Ovary (tissue), 9 donors: ENCODE measurements around the gene SFN. TPM values are rescaled to one million over a fixed set of nuclear protein-coding genes. Genes with fewer than 3 reads are reported as not detected.

ENCODE experiments used
- DNase-seq, 5 donors: peaks; one replicate each; pipeline ENCODE4 v3.0.0-alpha.2; 2019 to 2020
- H3K27ac ChIP-seq, 2 donors: fragments of 200-600 bp; one replicate each; pipeline versions ENCODE4 v1.5.1 to v1.8.0; 2019 to 2022
- H3K27me3 ChIP-seq: fragments of 200-600 bp; one replicate; pipeline ENCODE4 v1.8.0; 2022
- H3K36me3 ChIP-seq: fragments of 200-600 bp; sonication (generic); one replicate; pipeline ENCODE4 v1.5.1; 2019
- H3K4me1 ChIP-seq: one replicate; pipeline ENCODE4 v1.8.1; 2013; ENCODE audit warnings: mild to moderate bottlenecking, moderate library complexity; ENCODE audit not compliant: insufficient read depth
- H3K4me3 ChIP-seq: fragments of 200-600 bp; sonication (generic); one replicate; pipeline ENCODE4 v1.5.1; 2017
- H3K9me3 ChIP-seq, 2 donors: fragments of 200-600 bp in 1 of 2; sonication (generic) in 1 of 2; one replicate each; pipeline versions ENCODE4 v1.5.1 to v1.8.1; 2013 to 2019; ENCODE audit warnings: mild to moderate bottlenecking in 1 of 2, moderate library complexity in 1 of 2
- CTCF ChIP-seq, 3 donors: fragments of 450-650 bp in 2 of 3; fragments of 200-600 bp in 1 of 3; IDR thresholded peaks; one replicate each; pipeline versions ENCODE4 v1.5.1 to v1.8.0; 2016 to 2022; ENCODE audit warnings: antibody characterized with exemption in 3 of 3, mild to moderate bottlenecking in 1 of 3
- EP300 ChIP-seq: sonication (generic); formaldehyde crosslinking; IDR thresholded peaks from one replicate; pipeline ENCODE4 v1.6.1; 2017; ENCODE audit warnings: antibody characterized with exemption
- POLR2A ChIP-seq: fragments of 450-650 bp; IDR thresholded peaks from one replicate; pipeline ENCODE4 v1.6.1; 2017; ENCODE audit warnings: antibody characterized with exemption, mild to moderate bottlenecking, moderate library complexity
- WGBS, 3 donors: extraction: QIAGEN DNeasy Blood & Tissue Kit in 1 of 3; methylation state at CpG; one replicate each; pipeline versions ENCODE4 v1.1.5 to v1.1.7; 2013 to 2017; 5-methylcytosine and 5-hydroxymethylcytosine counted together
- intact Hi-C, 4 donors: fragments of 100-400 bp; cut with DNase I; formaldehyde crosslinking; loops; one replicate each; pipeline versions ENCODE4 v1.11.0 to v1.15.1; 2022 to 2023
- polyA plus RNA-seq, 2 donors: library from polyadenylated mRNA; stranded (reverse); fragments of 200-250 nt in 1 of 2; fragments of 350-450 nt in 1 of 2; fragmentation: Illumina TruSeq in 1 of 2; extraction: RNeasy Lipid Tissue Mini Kit (QIAGEN cat#74804) in 1 of 2; gene quantifications; one replicate each; pipeline ENCODE4 v1.2.3, GENCODE V29; 2013 to 2014
- total RNA-seq, 7 donors: library from RNA; depleted of rRNA in 2 of 7; stranded (reverse); fragments of >200 nt in 2 of 7; fragmentation: NEBNext Ultra II Directional in 3 of 7; extraction: Animal tissue kit (Norgen Biotek cat#: 25700) in 3 of 7; gene quantifications; one replicate each; pipeline versions ENCODE4 v1.1.0 to v1.2.4, GENCODE V29; 2016 to 2023
- donor health status: DM: no; HTN: no; CAD: no; lungs with moderate emphysema.
- donor health status: DM: no; HTN: no; CAD: no.
- donor health status: Bipolar disorder and iron deficiency.
- donor health status: DM: yes; HTN: yes; CAD: no.
- donor health status: DM: no; HTN: no; CAD: no.
- donor health status: DM: yes; HTN: yes; CAD: no.

Gene SFN
- total and polyA plus RNA-seq, 9 donors: 0.17 to 0.80 (median 0.37) TPM; not detected in 3

DNA sequence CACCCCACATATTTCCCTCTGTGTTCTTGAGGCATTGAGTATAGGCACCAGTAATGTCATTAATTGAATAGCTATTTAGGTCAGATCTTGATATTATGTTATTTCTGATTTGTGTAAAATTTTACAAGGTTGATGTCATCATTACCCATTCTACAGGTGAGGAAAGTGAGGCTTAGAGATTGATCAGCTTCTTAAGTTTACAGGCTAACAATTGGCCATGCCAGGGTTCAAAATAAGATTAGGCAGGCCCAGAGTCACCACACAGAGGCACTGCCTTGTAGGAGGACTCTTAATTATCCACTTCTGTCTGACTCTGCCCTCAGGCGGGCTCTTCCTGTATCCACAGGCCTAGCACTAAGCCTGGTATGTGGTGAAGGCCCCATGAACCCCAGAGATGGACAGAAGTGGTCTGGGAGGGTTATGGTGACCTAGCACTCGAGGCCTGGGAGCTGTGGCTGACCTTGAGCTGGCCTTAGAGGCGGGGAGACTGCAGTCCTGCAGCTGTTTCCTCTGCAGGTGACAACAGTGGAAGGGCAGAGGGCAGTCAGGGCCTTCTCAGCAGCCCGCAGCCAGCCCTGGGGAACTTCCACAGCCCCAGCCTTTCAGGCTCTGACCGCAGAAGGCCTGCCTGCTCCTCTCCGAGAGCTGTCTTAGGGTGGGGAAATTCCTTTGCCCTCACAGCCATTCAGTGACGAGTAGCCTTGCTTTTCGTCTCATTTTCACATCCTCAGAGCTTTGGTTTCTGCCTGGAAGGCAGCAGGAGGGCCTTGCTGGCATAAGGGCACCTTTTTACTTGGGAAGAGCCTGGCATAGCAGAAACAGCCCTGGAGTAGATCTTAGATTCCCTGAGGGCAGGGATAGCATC, 24.2 kb upstream of the SFN start:
- DNase-seq: no peak
- Histone ChIP-seq H3K9me3 (no peaks in the 10 kb centered on the region), H3K4me3 (no peak overlapping the region), H3K4me1 (no peaks in the 10 kb centered on the region), H3K27me3 (no peaks in the 10 kb centered on the region), H3K36me3 (no peaks in the 10 kb centered on the region), H3K27ac (peak overlapping the region in 1 of 2 donors; percentile 30)
- intact Hi-C loops: no loop called here
- TF ChIP-seq EP300 (no peak), CTCF (IDR thresholded peaks at IDR 0.05) (no peak), POLR2A (no peak)
- WGBS, 3 donors: 42 to 59% (median 49%) methylated on average over 8 of the region's 8 CpGs

DNA sequence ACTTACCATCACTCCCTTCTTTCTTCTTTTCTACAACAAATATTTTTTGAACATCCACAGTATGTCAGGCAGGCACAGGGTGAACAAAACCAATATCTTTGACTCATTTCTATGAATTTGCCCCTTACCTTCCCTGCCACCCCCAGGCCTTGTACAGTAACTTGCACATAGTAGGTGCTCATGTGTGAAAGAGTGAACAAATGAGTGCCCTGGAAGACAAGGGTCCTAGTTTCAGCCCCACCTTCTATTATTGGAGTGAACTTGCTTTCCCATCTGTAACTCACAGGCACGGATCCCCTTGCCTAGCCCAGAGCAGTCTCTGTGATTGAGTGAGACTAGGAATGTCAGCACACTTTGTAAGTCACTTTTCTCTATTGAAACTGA, 23.6 kb upstream of the SFN start:
- Histone ChIP-seq H3K4me3 (no peak overlapping the region), H3K27ac (no peak overlapping the region), H3K9me3 (no peaks in the 10 kb centered on the region), H3K27me3 (no peaks in the 10 kb centered on the region), H3K36me3 (no peaks in the 10 kb centered on the region), H3K4me1 (no peaks in the 10 kb centered on the region)
- TF ChIP-seq POLR2A (no peak), CTCF (IDR thresholded peaks at IDR 0.05) (no peak), EP300 (no peak)
- intact Hi-C loops: no loop called here
- DNase-seq: no peak
- WGBS, 3 donors: 81 to 95% (median 90%) methylated on average over 1 of the region's 1 CpG

GRCh38 chr1:26839779-26840178, 23.2 kb upstream of the SFN start:
- H3K36me3 ChIP-seq: no peaks in the 10 kb centered on the region

More at GRCh38 chr1:26839779-26840178, 23.2 kb upstream of the SFN start:
- WGBS, 3 donors: 70 to 83% (median 78%) methylated on average over 6 of the region's 6 CpGs
- TF ChIP-seq EP300: no peak
- no peak for TF ChIP-seq POLR2A
- TF ChIP-seq CTCF (IDR thresholded peaks at IDR 0.05): no peak
- H3K9me3 ChIP-seq: no peaks in the 10 kb centered on the region
- no peak for DNase-seq
- no peaks in the 10 kb centered on the region for H3K4me1 ChIP-seq
- no peak overlapping the region for H3K27ac ChIP-seq
- H3K4me3 ChIP-seq: no peak overlapping the region
- H3K27me3 ChIP-seq: no peaks in the 10 kb centered on the region
- intact Hi-C loops: no loop called here
